ENCODE results near the gene GNG2.

The GNG2 gene

GRCh38 chr14:51939755-51940301 is 79.4 kb downstream of the GNG2 start:
- DNase-seq (ENCODE audit: low read depth in 2 of 2) = no peak

GRCh38 chr14:51942971-51943370 is 82.6 kb downstream of the GNG2 start:
- no peak for DNase-seq (ENCODE audit: low read depth in 2 of 2)

GRCh38 chr14:51950007-51950406 is 89.6 kb downstream of the GNG2 start:
- no peak for DNase-seq (ENCODE audit: low read depth in 2 of 2)

- no peak for DNase-seq (ENCODE audit: low read depth in 2 of 2)
These were observed 91.2 kb downstream of the GNG2 start for GRCh38 chr14:51951656-51952055.

GRCh38 chr14:51954031-51954430 is 93.6 kb downstream of the GNG2 start:
- DNase-seq (ENCODE audit: low read depth in 2 of 2) = no peak

- DNase-seq (ENCODE audit: low read depth in 2 of 2) = no peak
These were observed 94.2 kb downstream of the GNG2 start for GRCh38 chr14:51954657-51955056.

GRCh38 chr14:51957950-51958349 is 97.5 kb downstream of the GNG2 start:
- DNase-seq (ENCODE audit: low read depth in 2 of 2) = no peak

GRCh38 chr14:51959928-51960327 is 99.5 kb downstream of the GNG2 start:
- DNase-seq (ENCODE audit: low read depth in 2 of 2) = no peak

- DNase-seq (ENCODE audit: low read depth in 2 of 2) = no peak
These were observed 100.5 kb downstream of the GNG2 start for GRCh38 chr14:51960866-51961265.

- DNase-seq (ENCODE audit: low read depth in 2 of 2) = no peak
These were observed 102.3 kb downstream of the GNG2 start for GRCh38 chr14:51962711-51963110.

- DNase-seq (ENCODE audit: low read depth in 2 of 2) = no peak
These were observed 102.9 kb downstream of the GNG2 start for GRCh38 chr14:51963286-51963685.

- DNase-seq (ENCODE audit: low read depth in 2 of 2) = no peak
These were observed 107.1 kb downstream of the GNG2 start for GRCh38 chr14:51967521-51967920.

- no peak for DNase-seq (ENCODE audit: low read depth in 2 of 2)
These were observed 109.6 kb downstream of the GNG2 start for GRCh38 chr14:51969852-51970540.

GRCh38 chr14:51972566-51972965 is 112.2 kb downstream of the GNG2 start:
- no peak for DNase-seq (ENCODE audit: low read depth in 2 of 2)

GRCh38 chr14:51977075-51977474 is 116.7 kb downstream of the GNG2 start:
- no peak for DNase-seq (ENCODE audit: low read depth in 2 of 2)

GRCh38 chr14:51978681-51979085 is 118.3 kb downstream of the GNG2 start:
- no peak for DNase-seq (ENCODE audit: low read depth in 2 of 2)

- DNase-seq (ENCODE audit: low read depth in 2 of 2) = peak; percentile 50 to 76
These were observed 118.8 kb downstream of the GNG2 start for GRCh38 chr14:51979088-51979709.

- DNase-seq (ENCODE audit: low read depth in 2 of 2) = no peak
These were observed 120.9 kb downstream of the GNG2 start for GRCh38 chr14:51981218-51981854.

GRCh38 chr14:51988221-51988620 is 127.8 kb downstream of the GNG2 start:
- DNase-seq (ENCODE audit: low read depth in 2 of 2) = no peak

- peak; percentile 85 to 90 for DNase-seq (ENCODE audit: low read depth in 2 of 2)
These were observed 129.2 kb downstream of the GNG2 start, which contains the start of gene RTRAF for GRCh38 chr14:51989293-51990234. Gene RTRAF, plus strand, starts transcription at chr14:51989546. Its CDS starts 94 bp downstream, at chr14:51989640.

- no peak for DNase-seq (ENCODE audit: low read depth in 2 of 2)
These were observed 130.1 kb downstream of the GNG2 start for GRCh38 chr14:51990488-51990887.
